Fibroblast of pulmonary artery (primary cell): ENCODE results near the gene CCL26.
A peak's percentile ranks its signal among the peaks of the same experiment; 100 is the strongest.
"Not testable (repeated sequence)": the region's sequence is repeated elsewhere in the genome, so short reads cannot be mapped to it uniquely, and the experiment has no call there.

Experiments used
- DNase-seq: peaks from one replicate; pipeline ENCODE4 v3.0.0-alpha.2; 2010; ENCODE audit warnings: low read depth
- H3K4me3 ChIP-seq: replicated peaks from 2 replicates; pipeline ENCODE4 v1.5.1; 2011; ENCODE audit warnings: low read depth, mild to moderate bottlenecking, control low read depth, low read length, moderate library complexity
- TF ChIP-seq, protein P1 (sequence below): IDR thresholded peaks from 2 replicates; pipeline ENCODE4 v1.5.1; 2011; ENCODE audit warnings: mild to moderate bottlenecking, control low read depth, low read length, inconsistent platforms; ENCODE audit errors: missing control alignments

Gene CCL26

DNA sequence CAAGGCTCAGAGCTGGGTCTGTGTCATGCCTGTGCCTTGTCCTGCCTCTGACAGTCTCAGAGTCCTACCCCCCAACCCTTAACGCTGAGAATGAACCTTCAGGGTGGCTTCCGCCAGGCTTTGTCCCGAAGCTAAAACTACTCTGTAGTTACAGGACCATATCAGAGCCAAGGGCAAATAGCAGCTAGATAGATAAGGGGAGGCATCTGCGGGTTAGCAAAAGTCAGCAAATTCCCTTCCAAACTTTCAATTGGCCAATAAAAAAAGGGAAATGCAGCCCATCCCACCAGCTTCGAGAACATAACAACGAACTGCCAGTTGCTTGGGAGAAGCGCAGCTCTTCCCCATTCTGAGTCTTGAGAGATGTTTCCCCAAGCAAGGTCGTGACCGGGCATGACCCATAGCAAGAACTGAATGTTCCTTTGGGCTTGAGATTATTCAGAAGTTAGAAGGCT is 23.8 kb upstream of the CCL26 start:
- no peak for DNase-seq
- H3K4me3 ChIP-seq, result no peak overlapping the region
- TF ChIP-seq, protein P1, sequence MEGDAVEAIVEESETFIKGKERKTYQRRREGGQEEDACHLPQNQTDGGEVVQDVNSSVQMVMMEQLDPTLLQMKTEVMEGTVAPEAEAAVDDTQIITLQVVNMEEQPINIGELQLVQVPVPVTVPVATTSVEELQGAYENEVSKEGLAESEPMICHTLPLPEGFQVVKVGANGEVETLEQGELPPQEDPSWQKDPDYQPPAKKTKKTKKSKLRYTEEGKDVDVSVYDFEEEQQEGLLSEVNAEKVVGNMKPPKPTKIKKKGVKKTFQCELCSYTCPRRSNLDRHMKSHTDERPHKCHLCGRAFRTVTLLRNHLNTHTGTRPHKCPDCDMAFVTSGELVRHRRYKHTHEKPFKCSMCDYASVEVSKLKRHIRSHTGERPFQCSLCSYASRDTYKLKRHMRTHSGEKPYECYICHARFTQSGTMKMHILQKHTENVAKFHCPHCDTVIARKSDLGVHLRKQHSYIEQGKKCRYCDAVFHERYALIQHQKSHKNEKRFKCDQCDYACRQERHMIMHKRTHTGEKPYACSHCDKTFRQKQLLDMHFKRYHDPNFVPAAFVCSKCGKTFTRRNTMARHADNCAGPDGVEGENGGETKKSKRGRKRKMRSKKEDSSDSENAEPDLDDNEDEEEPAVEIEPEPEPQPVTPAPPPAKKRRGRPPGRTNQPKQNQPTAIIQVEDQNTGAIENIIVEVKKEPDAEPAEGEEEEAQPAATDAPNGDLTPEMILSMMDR, result no peak

DNA sequence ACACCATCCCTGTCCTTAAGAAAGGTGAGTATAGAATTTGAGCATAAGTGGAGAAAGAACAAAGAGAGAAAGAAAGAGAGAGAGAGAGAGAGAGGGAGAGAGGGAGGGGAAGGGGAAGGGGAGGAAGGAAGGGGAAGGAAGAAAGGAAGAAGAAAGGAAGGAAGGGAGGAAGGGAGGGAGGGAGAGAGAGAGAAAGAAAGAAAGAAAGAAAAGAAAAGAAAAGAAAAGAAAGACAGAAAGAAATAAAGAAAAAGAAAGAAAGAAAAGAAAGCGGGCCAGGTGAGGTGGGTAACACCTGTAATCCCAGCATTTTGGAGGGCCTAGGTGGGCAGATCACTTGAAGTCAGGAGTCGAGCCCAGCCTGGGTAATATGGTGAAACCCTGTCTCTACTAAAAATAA is 21.7 kb upstream of the CCL26 start:
- H3K4me3 ChIP-seq, result no peak overlapping the region
- no peak for DNase-seq
- TF ChIP-seq, protein P1, result no peak

DNA sequence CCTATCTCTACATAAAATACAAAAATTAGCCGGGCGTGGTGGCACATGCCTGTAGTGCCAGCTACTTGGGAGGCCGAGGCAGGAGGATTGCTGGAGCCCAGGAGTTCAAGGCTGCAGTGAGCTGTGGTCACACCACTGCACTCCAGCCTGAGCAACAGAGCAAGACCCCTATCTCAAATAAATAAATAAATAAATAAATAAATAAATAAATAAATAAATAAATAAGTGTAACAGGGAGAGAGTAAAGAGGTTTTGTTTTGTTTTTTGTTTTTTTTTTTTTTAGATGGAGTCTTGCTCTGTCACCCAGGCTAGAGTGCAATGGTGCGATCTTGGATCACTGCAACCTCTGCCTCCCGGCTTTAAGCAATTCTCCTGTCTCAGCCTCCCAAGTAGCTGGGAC is 20.6 kb upstream of the CCL26 start:
- DNase-seq, H3K4me3 ChIP-seq: not testable (repeated sequence)

DNA sequence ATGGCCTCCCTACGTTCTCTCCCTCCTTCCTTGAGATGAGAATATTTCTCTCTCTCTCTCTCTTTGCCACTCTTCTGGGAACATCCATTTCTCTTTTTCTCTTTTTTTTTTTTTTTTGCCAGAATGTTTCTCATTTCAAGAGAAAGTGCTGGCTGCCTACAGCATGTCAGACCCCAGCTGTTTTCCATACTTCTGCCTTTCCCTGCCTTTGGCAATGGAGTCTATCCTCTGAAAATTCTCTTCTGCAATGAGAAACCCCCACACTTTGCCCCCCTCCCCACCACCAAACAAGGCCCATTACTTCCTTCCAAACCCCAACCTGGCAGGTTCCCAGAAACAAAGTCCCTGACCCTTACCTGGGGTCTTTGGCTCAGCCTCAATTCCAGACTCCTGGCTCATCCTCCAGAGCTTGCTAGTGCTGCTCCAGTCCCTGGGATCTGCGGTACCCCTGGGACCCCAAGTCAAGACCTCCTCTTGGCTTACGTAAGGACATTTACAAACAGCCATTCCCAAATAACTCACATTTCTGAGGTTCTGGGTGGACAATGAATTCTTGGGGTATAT is 17.4 kb upstream of the CCL26 start:
- no peak overlapping the region for H3K4me3 ChIP-seq
- TF ChIP-seq, protein P1, result no peak
- DNase-seq, result no peak

DNA sequence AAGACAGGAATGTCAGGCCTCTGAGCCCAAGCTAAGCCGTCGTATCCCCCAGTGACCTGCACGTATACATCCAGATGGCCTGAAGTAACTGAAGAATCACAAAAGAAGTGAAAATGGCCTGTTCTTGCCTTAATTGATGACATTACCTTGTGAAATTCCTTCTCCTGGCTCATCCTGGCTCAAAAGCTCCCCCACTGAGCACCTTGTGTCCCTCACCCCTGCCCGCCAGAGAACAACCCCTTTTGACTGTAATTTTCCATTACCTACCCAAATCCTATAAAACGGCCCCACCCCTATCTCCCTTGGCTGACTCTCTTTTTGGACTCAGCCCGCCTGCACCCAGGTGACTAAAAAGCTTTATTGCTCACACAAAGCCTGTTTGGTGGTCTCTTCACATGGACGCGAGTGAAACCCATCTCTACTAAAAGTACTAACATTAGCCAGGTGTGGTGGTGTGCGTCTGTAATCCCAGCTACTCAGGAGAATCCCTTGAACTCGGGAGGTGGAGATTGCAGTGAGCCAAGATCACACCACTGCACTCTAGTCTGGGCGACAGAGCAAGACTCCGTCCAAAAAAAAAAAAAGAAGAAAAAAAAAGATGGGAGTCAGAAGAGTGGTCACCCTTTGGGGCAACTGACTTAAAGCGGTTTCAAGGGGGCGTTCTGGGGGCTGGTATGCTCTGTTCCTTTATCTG is 16.3 kb upstream of the CCL26 start:
- H3K4me3 ChIP-seq, DNase-seq: not testable (repeated sequence)

DNA sequence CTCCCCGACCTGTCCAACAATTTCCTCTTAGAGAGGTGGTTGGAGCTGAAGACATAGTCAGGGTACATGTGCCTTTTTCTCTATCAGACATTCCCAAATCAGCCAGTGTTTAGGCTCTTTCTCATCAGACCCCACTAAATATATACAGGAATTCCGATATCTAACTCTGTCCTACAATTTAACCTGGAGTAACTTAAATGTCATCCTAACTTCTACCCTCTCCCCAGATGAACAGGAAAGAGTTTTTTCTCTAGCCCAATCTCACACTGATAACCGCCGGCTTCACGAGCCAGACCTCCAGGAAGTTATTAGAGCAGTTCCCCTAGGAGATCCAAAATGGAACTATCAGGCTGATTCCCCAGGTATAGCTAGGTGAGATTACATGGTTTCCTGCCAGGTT is 11.0 kb upstream of the CCL26 start:
- H3K4me3 ChIP-seq, DNase-seq: not testable (repeated sequence)

DNA sequence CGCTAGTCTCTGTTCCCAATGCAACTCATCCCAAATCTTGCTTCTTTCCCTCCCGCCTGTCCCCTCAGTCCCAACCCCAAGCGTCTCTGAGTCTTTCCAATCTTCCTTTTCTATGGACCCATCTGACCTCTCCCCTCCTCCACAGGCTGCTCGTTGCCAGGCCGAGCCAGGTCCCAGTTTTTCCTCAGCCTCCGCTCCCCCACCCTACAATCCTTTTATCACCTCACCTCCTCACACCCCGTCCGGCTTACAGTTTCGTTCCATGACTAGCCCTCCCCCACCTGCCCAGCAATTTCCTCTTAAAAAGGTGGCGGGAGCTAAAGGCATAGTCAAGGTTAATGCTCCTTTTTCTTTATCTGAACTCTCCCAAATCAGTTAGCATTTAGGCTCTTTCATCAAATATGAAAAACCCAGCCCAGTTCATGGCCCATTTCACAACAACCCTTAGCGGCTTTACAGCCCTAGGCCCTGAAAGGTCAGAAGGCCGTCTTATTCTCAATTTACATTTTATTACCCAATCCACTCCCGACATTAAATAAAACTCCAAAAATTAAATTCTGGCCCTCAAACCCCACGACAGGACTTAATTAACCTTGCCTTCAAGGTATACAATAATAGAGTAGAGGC is 8.7 kb upstream of the CCL26 start:
- H3K4me3 ChIP-seq, DNase-seq: not testable (repeated sequence)

DNA sequence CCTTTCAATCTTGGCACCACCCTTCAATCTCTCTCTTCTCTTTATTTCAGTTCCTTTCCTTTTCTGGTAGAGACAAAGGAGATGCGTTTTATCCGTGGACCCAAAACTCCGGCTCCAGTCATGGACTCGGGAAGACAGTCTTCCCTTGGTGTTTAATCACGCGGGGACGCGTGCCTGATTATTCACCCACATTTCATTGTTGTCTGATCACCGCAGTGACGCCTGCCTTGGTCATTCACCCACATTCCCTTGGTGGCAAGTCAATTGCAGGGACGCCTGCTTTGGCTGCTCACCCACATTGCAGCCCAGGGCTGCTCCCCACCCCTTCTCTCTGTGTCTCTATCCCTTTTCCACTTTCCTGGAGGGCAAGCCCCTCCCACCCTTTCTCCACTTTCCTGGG is 7.5 kb upstream of the CCL26 start:
- H3K4me3 ChIP-seq, DNase-seq: not testable (repeated sequence)

DNA sequence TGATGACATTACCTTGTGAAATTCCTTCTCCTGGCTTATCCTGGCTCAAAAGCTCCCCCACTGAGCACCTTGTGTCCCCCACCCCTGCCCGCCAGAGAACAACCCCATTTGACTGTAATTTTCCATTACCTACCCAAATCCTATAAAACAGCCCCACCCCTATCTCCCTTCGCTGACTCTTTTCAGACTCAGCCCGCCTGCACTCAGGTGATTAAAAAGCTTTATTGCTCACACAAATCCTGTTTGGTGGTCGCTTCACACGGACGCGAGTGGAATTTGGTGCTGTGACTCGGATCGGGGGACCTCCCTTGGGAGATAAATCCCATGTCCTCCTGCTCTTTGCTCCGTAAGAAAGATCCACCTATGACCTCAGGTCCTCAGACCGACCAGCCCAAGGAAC is 7.0 kb upstream of the CCL26 start:
- H3K4me3 ChIP-seq, DNase-seq: not testable (repeated sequence)

DNA sequence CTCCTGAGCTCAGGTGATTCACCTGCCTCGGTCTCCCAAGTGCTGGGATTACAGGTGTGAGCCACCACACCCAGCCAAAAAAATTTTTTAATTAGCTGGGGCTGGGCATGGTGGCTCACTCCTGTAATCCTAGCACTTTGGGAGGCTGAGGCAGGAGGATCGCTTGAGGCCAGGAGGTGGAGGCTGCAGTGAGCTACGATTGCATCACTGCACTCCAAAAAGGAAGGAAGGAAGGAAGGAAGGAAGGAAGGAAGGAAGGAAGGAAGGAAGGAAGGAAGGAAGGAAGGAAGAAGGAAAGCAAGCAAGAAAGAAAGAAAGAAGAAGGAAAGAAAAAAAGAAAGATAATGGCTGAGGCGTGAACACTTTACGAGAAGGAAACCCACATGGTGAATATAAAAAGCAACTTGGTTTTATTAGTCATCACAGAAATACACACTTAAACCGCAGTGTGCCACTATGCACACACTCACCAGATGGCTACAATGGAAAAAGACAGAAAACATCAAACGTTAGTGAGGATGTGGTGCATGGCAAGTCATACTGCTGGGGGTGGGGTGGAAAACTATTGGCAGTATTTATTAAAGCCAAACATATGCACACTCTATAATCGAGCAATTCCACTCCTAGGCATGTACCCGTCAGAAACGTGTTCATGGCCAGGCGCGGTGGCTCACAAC is 4.4 kb upstream of the CCL26 start:
- peak; percentile 65 for DNase-seq
- TF ChIP-seq, protein P1, result no peak
- H3K4me3 ChIP-seq, result no peak overlapping the region

DNA sequence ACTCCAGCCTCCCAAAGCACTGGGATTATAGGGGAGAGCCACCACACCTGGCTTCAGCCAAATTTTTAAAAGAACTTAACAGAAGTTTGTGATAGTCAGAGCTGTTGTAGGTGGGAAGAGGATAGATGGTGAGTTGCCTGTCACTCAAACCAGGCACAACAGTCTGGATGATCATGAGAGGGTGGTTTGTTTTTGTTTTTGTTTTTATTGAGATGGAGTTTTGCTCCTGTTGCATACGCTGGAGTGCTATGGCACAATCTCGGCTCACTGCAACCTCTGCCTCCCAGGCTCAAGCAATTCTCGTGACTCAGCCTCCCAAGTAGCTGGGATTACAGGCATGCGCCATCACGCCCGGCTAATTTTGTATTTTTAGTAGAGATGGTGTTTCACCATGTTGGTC is 1.9 kb upstream of the CCL26 start:
- not testable (repeated sequence) for DNase-seq, H3K4me3 ChIP-seq
